ENCODE results near the gene SNX8.

SNX8 gene

DNA sequence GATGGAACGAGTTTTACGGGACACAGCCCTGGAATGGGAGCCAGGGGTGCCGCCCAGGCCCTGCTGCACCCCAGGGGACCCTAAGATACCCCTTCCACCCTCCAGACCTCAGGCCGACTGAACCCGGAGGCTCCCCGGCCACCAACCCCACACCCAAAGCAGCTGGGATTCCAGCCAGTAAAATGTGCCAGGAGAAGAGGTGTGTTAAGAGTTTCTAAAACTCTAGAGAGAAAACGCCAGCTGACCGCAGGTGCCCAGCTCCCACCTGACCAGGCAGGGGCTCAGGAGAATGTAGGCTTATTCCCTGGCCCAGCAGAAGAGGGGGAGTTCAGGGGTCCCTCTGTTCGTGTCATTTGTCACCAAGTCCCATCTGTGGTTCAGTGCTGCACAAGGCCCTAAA lies 54.8 kb downstream of the SNX8 start:
- no peak for DNase-seq

DNA sequence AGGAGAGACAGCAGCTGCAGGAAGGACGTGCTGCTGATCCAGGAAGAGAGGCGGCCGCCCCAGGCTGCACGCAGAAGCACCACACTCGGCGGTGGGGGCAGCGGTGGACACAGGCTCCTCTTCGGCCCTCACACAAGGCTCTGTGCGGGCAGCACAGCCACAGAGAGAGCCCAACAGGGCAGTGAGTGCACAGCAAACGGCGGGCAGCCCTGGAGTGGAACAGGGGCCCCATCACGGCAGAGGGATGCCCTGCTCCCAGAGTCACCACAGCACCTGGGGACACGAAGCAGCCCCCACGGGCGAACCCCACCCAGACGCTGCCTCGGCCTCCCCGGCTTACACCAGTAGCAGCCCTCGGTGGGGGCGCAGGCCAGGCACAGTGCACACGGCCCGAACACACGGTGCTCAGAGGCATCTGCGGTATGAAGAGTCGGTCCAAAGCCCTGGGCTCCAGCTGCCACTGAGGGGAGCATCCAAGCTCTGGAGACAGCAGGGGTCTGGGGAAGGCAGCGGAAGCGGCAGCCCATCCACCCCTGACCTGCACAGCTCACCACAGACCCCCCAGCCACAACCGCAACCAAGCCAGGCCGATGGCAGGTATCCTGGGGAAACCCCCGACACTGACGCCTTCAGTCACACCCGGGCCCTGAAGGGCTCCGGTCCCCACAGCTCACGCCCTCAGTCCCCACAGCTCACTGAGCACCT lies 55.4 kb downstream of the SNX8 start:
- DNase-seq: no peak

DNA sequence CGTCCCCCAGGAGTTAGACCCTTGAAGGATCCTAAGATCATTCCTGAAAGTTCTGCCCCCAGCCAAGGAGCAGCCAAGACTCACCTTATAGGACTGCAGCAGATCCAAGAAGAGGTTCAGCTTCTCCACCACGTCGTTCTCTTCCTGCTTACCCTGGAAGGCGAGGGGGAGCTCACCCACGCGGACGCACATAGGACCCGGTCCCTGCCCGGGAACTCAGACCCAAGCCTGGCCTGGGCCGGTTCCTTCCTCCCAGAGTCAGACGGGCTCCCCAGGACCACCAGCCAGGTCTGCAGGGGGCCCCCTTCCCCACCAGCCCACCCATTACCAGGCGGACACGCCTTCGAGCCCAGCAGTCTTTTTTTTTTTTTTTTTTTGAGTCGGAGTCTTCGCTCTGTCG lies 56.6 kb downstream of the SNX8 start:
- no peak for DNase-seq

DNA sequence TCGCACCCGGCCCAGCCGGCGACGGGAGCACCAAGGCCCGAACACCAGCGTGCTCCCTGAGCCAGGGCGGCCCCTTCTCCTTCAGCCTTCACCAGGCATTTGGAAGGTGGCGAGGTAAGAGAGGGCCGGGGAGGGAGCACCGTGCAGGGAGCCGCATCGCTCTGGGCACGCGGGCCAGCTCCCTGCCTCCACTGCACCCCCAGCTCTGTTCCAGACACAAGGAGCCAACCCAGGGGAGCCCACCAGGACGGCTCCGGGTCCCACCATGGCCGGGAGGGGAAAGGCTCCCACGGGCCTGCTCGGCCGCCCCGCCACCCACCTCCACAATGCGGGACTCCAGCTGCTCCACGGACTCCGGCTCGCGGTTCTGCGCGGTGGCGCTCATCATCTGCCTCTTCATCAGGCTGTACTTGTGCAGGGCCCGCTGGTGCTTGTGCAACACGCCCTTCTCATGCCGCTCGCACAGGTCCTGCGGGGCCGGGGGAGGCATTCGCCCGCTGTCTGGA lies 57.1 kb downstream of the SNX8 start:
- no peak for DNase-seq

DNA sequence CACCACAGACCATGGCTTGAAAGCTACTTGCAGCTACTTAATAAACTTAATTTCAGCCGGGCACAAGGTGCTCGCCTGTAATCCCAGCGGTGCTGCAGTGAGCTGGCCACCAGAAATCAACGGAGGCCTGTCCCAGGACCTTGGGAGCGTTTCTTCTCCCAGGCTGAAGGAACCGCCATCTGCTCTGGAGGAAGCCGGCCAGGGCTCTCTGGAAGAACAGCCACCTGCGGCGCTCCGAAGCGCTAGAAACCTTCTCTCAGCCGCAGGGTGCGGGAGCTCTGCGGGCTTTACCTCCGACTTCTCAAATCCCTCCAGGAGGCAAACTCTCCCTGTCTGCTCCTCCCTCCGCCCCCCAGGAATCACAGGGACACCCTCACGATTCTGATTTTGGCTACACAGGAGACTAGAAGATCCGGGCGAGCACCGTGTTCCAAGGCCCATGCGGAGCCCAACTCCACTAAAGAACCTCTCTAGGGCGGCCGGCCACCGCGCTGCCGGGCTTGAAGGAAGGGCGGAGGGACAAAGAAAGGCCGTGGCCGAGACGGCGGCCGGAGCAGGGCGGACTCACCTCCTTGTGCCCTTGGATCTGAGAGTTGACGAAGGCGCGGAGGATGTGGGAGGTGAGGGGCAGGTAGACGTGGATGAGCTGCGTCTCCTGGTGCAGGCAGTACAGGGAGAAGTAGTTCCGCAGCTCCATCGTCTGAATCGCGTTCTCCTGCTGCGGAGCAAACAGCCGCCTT lies 57.8 kb downstream of the SNX8 start:
- no peak for DNase-seq

DNA sequence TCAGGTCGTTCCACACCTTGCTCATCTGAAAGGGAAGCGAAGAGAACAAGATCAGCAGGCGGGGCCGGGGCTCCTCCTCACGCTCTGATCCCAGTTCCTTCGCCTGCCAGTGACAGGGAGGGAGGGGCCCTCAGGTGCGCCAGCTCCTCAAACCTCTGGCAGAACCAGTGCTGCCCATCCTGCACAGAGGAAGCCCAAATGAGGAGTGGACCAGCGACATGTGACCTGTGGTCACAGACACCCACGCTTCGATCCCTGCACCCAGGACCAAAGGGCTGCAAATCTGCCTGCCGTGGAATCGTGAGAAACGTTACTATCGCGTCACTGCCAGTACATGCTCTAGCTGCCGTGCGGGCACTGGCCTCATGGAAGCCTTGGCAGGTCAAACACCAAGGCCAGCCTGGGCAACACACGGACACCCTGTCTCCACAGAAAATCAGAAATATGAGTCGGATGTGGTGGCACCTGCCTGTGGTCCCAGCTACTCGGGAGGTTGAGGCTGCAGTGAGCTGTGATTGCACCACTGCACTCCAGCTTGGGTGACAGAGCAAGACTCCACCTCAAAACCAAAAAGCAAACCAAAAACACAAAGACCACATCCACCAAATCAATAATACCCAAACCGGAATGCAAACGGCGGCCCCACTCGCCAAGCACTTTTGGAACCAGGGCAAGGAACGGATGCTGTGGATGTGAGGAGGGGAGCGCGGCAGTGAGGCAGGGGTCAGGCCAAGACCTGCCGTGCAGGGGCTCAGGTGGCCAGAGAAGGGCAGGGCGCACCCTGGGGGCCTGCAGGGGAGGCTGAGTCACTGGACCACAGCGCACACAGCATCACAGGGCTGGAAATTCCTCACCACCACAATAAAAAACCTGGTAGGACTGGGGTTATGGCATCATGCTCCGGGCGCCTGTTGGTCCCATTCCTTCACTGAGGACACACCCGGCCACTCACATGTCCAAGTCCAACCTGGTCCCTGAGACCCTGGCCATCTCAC lies 58.8 kb downstream of the SNX8 start:
- no peak for DNase-seq

DNA sequence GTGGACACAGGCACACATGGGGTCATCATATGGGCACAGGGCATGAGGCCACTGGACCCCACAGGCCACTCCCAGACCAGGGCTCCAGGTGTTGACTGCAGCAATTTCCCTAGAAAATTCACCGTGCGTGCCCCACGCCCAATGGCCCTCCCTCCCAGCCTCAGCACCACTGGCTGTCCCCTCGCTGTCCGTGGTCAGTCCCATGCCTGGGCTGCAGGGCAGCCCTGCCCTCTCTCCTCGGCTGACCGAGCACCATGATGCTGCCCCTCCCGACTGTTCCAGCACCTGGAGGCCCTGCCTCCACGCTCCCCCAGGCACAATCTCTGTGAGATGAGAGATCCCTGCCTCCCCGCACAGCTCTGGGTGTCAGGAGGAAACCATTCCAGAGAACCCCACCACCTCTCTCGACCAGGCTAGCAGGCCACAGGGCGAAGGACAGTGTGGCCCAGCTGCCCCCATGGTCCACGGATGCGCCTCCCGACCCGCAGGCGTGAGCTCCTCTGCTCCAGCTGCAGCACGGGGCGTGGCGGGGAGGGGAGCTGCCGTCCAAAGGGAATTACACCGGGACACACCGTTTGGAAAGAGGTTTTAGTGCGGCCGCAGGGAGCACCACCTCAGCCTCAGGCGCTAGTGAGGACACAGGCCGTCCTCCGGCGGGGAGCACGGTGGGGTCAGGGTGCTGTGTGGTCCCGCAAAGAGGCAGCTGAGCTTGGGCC lies 59.7 kb downstream of the SNX8 start:
- DNase-seq: no peak

DNA sequence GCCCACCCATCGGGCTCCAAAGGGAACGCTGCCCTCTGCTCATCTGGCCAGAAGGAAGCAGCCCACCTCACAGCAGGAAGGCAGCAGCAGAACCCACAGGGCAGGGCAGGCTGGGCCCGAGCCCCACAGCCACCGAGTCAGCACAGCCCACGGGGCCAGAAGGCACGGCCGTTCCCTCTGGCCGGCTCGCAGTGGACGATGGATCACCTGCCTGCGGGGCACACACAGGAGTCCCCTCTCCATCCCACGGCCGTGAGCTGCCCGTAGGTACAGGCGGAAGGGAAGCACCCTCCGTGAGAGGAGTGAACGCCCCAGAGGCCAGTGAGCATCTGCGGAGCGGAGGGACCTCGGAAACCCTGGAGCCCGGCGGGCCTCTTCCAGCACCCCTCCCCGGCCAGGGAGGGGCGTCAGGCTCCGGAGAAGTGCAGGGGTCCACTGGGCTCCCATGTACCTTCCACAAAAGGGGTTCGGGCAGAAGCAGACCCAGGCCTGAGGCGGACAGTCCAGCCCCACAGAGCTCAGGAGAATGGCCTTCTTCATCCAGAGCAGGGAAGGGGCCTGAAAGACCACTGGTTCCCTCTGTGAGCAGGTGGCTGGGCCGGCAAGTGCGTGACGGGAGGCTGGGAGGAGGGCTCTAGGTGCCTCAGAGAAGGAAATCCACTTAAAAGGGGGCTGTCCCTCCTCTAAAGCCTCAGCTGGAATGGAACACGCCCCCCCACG lies 60.6 kb downstream of the SNX8 start:
- DNase-seq: no peak

DNA sequence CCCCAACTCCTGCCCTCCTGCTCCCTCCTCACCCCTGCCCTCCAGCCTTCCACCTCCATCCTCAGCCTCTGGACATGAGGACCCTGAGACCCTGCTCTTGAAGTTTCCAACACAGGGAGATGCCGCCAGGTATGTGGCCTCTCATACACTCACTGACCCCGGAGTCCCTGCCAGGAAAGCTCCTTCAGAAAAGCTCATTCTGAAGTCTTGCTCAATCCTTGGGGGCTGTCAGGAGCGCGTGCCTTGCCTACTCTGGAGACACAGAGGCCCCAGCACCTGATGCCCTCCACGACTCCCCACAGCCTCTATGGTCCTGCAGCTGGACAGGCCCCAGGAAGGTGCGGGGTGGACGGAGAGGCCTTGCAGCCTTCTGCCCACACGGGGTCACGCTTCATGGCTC lies 61.2 kb downstream of the SNX8 start:
- no peak for DNase-seq

DNA sequence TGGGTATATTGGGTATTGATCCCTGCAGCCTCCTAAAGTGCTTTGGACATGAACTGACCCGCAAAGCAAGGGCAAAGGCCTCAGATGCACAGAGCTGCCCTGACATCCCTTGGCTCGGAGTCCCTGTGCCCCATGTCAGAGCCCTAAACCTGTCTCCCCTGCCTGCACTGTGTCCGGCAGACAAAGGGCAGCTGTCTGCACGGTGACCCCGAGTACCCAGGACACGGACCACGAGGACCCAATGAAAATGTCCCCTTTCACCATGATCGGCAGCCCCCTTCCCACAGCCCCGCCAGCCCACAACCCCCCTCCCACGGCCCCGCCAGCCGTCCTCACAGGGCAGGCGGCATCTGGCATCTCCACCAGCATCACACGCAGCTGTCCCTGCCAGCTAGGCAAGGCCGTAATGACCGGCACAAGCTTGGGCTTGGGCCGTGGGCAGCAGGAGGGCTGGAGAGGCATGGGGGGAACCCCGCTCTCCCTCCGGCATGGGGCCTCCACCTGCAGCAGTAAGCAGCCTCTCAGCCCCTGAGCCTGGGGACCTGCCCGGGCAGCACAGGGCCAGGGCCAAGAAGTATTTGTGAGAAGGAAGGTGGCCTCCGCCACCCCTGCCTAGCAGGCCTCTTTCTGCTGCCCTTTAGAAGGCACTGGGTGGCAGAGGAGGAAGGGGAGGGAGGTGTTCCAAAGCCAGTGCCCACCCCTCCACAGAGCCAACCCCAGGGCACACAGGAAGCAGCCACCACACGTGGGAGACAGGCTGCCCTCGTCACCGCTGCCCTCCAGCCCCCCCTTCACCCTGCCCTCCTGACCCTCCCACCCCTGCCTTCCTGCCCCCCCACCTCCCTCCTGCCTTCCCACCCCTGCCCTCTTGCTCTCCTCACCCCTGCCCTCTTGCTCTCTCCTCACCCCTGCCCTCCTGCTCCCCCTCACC lies 62.1 kb downstream of the SNX8 start:
- DNase-seq: no peak

DNA sequence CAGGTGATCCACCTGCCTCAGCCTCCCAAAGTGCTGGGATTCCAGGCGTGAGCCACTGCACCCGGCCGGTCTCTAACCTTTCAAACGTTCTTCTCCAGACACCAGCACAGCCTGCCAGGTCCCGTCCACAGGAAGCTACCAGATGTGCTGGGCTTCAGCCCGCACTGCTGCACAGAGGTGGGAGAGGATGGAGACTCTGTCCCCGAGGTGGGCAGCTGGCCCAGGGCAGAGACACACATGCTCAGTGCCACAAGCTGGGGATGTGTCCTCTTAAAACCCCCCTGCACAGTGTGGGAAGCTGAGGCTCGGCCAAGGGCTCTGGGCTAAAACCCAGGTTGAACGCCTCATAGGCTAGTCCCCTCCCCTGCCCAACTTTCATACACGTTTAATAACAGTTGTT lies 62.9 kb downstream of the SNX8 start:
- no peak for DNase-seq

DNA sequence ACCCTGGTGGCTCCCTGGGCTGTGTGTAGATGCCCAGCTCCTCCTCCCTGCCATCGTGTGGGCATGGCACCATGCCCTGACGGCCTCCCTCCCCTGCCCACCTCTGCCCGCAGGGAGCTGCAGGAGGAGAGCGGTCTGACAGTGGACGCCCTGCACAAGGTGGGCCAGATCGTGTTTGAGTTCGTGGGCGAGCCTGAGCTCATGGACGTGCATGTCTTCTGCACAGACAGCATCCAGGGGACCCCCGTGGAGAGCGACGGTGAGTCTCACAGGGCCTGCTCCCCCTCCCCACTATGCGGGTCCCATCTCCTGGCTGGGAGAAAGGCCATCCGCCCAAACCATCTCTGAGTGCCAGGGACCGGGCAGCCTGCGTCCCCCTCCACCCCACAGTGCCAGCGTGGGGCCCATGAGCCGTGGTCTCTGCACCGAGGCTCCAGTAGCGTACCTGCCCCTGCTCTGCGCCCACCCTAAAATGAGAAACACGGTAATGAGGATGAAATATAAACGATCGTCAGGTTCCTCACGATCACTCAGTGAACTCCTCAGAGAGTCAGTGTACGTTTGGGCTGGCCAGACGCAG lies 64.4 kb downstream of the SNX8 start:
- no peak for DNase-seq

DNA sequence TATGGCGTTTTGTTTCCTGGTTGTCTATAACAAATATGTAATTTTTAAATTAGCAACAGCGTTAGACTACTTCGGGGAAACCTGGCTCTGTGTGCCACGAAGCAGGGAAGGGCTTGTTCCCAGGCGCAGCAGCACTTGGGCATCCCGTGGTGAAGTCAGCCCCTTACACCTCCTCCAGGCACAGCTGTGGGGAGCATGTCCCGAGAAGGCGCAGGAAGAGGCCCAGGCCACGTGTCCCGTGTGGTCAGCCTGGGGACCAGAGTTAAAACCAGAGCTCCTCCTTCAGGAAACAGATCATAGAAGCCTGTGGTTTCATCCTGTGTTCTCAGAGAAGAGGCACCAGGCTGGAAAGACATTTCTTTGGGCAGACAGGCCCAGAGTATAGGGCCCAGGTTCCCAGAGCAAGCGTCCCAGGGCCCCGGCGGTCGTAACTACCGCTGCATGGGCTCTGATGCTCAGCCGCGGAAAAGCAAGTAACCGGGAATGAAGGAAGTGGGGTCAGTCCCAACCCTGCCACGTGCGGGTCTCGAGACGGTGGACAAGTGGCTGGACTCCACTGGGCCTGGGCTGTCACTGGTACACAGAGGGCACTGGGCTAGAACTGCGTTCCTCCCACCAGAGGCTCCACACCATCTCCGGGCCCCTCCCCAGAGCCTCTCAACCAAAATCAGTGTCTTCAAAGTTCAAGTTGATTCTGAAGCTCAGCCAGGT lies 65.1 kb downstream of the SNX8 start:
- peak; percentile 75 for DNase-seq

DNA sequence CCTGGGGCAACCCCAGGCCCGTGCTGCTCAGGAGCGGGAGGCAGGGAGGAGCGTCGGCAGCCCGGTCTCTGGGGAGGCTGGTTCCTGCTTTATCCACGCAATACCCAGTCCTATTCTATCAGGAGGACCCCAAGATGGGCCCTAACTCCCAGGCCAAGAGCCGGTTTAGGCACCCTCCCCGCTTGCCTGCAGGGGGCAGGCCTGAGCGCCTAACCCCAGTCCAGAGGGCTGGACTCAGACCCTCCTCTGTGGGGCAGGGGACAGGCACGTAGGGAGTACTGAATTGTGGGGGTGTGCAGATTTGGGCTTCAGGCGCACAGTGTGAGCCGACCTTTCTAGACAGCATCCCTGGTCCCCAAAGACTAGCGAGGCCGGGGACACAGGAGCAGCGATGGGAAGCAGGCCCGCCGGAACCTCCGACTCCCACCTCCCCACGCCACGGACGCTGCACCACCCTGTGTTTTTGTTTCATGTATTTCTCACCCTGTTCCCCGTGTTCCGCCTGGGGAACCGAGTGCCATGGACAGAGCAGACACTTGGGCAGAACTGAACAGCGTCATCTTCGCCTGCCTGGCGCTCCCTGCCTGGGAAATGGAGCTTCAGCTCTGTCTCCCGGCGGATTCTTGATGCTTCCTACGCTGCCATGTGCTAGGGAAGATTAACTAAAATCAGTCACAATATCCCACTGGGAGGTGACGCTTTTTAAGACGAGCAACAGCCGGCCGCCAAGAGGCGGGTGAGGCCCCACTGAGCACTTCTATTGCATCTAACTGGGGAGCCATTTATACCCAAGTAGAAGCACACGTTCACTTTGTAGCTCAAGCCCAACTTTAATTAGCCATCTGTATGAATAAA lies 66.9 kb downstream of the SNX8 start:
- no peak for DNase-seq

DNA sequence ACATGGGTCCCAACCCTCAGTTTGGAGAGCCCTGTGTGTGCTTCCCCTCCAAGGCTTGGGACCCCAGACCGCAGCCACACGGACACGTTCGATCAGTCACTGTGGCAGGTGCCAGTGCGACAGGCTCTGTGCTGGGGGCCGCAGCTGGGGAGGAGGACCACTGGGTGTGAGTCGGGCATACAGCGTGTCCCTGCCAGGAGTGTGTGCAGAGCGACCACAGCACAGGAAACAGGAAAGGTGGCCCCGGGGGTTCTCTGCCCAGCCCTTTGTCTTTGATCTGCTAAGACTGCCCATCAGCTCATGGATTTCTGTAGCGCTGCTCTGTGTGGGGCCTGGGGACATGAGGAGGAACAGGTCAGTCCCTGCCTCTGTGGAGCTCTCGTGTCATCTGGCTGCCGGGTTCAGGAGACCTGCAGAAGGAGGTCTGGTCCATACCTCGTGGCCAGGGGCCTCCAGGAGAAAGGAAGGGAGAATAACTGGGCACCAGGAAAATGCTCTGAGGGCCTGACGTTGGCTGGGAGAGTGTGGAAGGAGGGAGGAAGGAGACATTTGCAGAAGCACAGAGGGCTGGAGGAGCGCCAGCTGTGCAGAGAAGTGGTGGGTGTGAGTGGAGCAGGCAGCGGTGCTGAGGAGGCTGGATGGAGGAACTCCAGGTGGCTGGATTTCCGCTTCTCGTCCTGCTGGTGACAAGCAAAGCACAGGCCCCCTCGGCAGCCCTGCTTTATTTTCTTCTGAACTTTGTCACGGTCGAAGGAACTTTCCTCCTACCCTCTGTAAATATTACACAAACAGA lies 68.2 kb downstream of the SNX8 start:
- DNase-seq: peak; percentile 24

DNA sequence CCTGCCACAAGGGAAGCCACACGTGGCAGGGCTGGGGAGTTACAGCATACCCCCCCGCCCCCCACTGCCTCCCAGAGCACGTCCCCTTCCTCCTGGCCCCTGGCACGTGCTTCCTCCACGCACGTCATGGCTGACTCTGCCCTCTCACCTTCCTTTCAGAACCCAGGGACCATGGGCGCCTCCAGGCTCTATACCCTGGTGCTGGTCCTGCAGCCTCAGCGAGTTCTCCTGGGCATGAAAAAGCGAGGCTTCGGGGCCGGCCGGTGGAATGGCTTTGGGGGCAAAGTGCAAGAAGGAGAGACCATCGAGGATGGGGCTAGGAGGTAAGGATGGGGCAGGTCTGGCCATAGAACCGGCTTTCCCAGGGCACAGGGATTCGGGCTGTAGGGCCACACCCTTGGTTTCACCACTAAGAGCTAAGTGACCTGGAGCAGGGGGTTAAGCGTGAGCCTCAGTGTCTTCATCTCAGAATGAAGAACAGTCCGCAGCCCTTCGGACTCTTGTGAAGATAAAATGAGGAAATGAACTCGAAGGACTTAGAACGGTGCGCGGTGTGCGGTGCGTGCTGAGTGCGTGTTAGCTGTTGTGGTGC lies 69.7 kb downstream of the SNX8 start:
- no peak for DNase-seq

DNA sequence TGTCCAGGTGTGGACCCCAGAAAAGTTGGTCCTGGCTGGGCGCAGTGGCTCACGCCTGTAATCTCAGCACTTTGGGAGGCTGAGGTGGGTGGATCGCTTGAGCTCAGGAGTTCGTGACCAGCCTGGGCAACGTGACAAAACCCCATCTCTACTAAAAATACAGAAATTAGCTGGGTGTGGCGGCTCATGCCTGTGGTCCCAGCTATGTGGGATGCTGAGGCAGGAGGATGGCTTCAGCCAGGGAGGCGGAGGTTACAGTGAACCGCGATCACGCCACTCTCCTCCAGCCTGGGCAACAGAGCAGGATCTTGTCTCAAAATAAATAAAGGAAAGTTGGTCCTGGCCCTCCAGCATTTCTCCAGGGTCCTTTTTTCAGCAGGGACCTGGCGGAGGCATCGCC lies 70.8 kb downstream of the SNX8 start:
- no peak for DNase-seq

All from KG1 (cell line).